Measurements from ENCODE around the gene CEP68. TPM values are rescaled to one million over a fixed set of nuclear protein-coding genes. Genes with fewer than 3 reads are reported as not detected.
"Not testable (repeated sequence)": the region's sequence is repeated elsewhere in the genome, so short reads cannot be mapped to it uniquely, and the experiment has no call there.

Gene CEP68
- total RNA-seq, 2 donors from 2014 or later, result 12.5 to 12.7 TPM

- Histone ChIP-seq H3K36me3 (no peaks in the 10 kb centered on the region), H3K27ac (peak overlapping the region; percentile 99), H3K9me3 (no peaks in the 10 kb centered on the region), H3K4me3 (peak overlapping the region; percentile 93 to 94), H3K4me1 (peaks cover 0 to 62% of the 10 kb centered on the region in 2 donors), H3K27me3 (no peaks in the 10 kb centered on the region)
- no peak for TF ChIP-seq CTCF (IDR thresholded peaks at IDR 0.05)
- no peak for DNase-seq (ENCODE audit: low spot score)
These were observed 72.3 kb downstream of the CEP68 start for GRCh38 chr2:65128297-65129190.

GRCh38 chr2:65129286-65129825 is 73.1 kb downstream of the CEP68 start:
- peak overlapping the region; percentile 93 to 94 for H3K4me3 ChIP-seq
- no peaks in the 10 kb centered on the region for H3K9me3 ChIP-seq
- H3K36me3 ChIP-seq, result no peaks in the 10 kb centered on the region
- peaks cover 0 to 54% of the 10 kb centered on the region in 2 donors for H3K4me1 ChIP-seq
- no peak for DNase-seq (ENCODE audit: low spot score)
- no peak for TF ChIP-seq CTCF (IDR thresholded peaks at IDR 0.05)
- H3K27me3 ChIP-seq, result no peaks in the 10 kb centered on the region
- H3K27ac ChIP-seq, result peak overlapping the region; percentile 99

GRCh38 chr2:65129826-65130663 is 73.8 kb downstream of the CEP68 start, which contains the start of gene RAB1A:
Gene RAB1A, minus strand, starts transcription at chr2:65130106. Its CDS starts 191 bp downstream, at chr2:65129915.
- Histone ChIP-seq H3K27ac (peak within 1 kb of the TSS; percentile 99), H3K27me3 (no peaks in the 10 kb centered on the region), H3K4me3 (peak within 1 kb of the TSS; percentile 93 to 94), H3K4me1 (peaks cover 0 to 47% of the 10 kb centered on the region in 2 donors), H3K9me3 (no peaks in the 10 kb centered on the region), H3K36me3 (no peaks in the 10 kb centered on the region)
- DNase-seq (ENCODE audit: low spot score), result peak; percentile 100
- peak; percentile 29 to 54 for TF ChIP-seq CTCF (IDR thresholded peaks at IDR 0.05)

GRCh38 chr2:65130664-65131175 is 74.5 kb downstream of the CEP68 start:
- Histone ChIP-seq H3K27ac (peak overlapping the region; percentile 99), H3K9me3 (no peaks in the 10 kb centered on the region), H3K4me1 (peaks cover 0 to 40% of the 10 kb centered on the region in 2 donors), H3K4me3 (peak overlapping the region; percentile 93 to 94), H3K36me3 (no peaks in the 10 kb centered on the region), H3K27me3 (no peaks in the 10 kb centered on the region)
- no peak for DNase-seq (ENCODE audit: low spot score)
- TF ChIP-seq CTCF (IDR thresholded peaks at IDR 0.05), result no peak

- H3K36me3 ChIP-seq, H3K9me3 ChIP-seq: not testable (repeated sequence)
- peaks cover 0 to 18% of the 10 kb centered on the region in 2 donors for H3K4me1 ChIP-seq
These were observed 76.7 kb downstream of the CEP68 start for GRCh38 chr2:65132930-65133329.

More at GRCh38 chr2:65132930-65133329, 76.7 kb downstream of the CEP68 start:
- not testable (repeated sequence) for H3K4me3 ChIP-seq; H3K27me3 ChIP-seq; H3K27ac ChIP-seq; DNase-seq (ENCODE audit: low spot score)
